K562 (cell line): ENCODE data around the gene SEC14L1. TPM values are rescaled to one million over a fixed set of nuclear protein-coding genes. Genes with fewer than 3 reads are reported as not detected.

ENCODE experiments used
- ATAC-seq: fragments of 200-7000 bp; cut with Tn5 transposase; 3 replicates; pipeline ENCODE4 v1.9.1; 2020; ENCODE audit warnings: moderate library complexity
- BruUV-seq: library from RNA; stranded (reverse); fragments of 400-500 nt; replicated peaks from 2 replicates; lab custom pipeline; 2021; lab: Mats Ljungman, UMichigan
- CTCF ChIA-PET: fragments of 300-600 bp; formaldehyde crosslinking; extraction: SDS; loops from one replicate; lab custom pipeline; 2021; ENCODE audit warnings: low intra/inter-chr PET ratio; lab: Yijun Ruan, JAX
- POLR2A ChIA-PET: fragments of 300-600, 350-650 bp; sonication (Branson Sonifier 250); formaldehyde crosslinking; extraction: SDS; loops from one replicate; lab custom pipeline; 2021; ENCODE audit warnings: antibody characterized with exemption, inconsistent platforms; lab: Yijun Ruan, JAX
- DNase-seq, 4 experiments: peaks; one replicate each; pipeline versions ENCODE4 v3.0.0 to v3.0.0-alpha.2; 2011 to 2018; ENCODE audit warnings: low spot score in 3 of 4, mixed read lengths in 3 of 4; ENCODE audit errors: extremely low read depth in 1 of 4
- FAIRE-seq: peaks from 2 replicates; lab custom pipeline; 2011; peaks lifted over from hg19 to GRCh38; lab: Jason Lieb, UNC
- H2AFZ ChIP-seq: 2 replicates; pipeline ENCODE4 v1.6.0; 2011; ENCODE audit warnings: low read depth, low read length, control low read depth, inconsistent platforms
- H3K27ac ChIP-seq: fragments of 200-600 bp; 3 replicates; pipeline ENCODE4 v1.8.0; 2011; ENCODE audit warnings: low read depth, mild to moderate bottlenecking, control low read depth, inconsistent platforms, low read length, moderate library complexity, mixed read lengths; ENCODE audit errors: extremely low read depth
- H3K27me3 ChIP-seq, 2 experiments: fragments of 300-600 bp in 1 of 2; 2 replicates in 1 of 2; 3 replicates in 1 of 2; pipeline versions ENCODE4 v1.6.0 to v1.8.0; 2011; ENCODE audit warnings: inconsistent platforms in 2 of 2, low read length in 2 of 2, mild to moderate bottlenecking in 1 of 2, mixed read lengths in 1 of 2, moderate library complexity in 1 of 2; ENCODE audit not compliant: control insufficient read depth in 2 of 2, insufficient read depth in 2 of 2
- H3K36me3 ChIP-seq: fragments of 300-600 bp; 3 replicates; pipeline ENCODE4 v1.8.0; 2011; ENCODE audit warnings: mild to moderate bottlenecking, low read length, inconsistent platforms; ENCODE audit not compliant: control insufficient read depth, insufficient read depth
- H3K4me1 ChIP-seq, 2 experiments: fragments of 200-600 bp in 1 of 2; replicated peaks in 1 of 2; 2 replicates in 1 of 2; 3 replicates in 1 of 2; pipeline versions ENCODE4 v1.5.1 to v1.8.0; 2011; ENCODE audit warnings: inconsistent platforms in 2 of 2, low read length in 2 of 2, mild to moderate bottlenecking in 1 of 2, mixed read lengths in 1 of 2, moderate library complexity in 1 of 2; ENCODE audit not compliant: control insufficient read depth in 2 of 2, insufficient read depth in 2 of 2
- H3K4me2 ChIP-seq: 2 replicates; pipeline ENCODE4 v1.6.1; 2011; ENCODE audit warnings: low read length, control low read depth, inconsistent platforms, mixed read lengths; ENCODE audit not compliant: insufficient read depth
- H3K4me3 ChIP-seq: fragments of 200-600 bp; sonication (generic), shearing (Covaris generic); 2 replicates; pipeline ENCODE4 v1.5.1; 2016; ENCODE audit warnings: control low read depth, inconsistent platforms
- H3K79me2 ChIP-seq: fragments of 200-600 bp; 3 replicates; pipeline ENCODE4 v1.8.0; 2011; ENCODE audit warnings: low read length, inconsistent platforms; ENCODE audit not compliant: control insufficient read depth, insufficient read depth
- H3K9ac ChIP-seq, 2 experiments: 2 replicates each; pipeline versions ENCODE4 v1.6.0 to v1.6.1; 2011; ENCODE audit warnings: low read depth in 2 of 2, low read length in 2 of 2, control low read depth in 1 of 2, inconsistent platforms in 1 of 2, mild to moderate bottlenecking in 1 of 2, mixed read lengths in 1 of 2; ENCODE audit not compliant: insufficient read depth in 1 of 2
- H3K9me1 ChIP-seq: one replicate; pipeline ENCODE4 v1.6.0; 2011; ENCODE audit warnings: inconsistent platforms, mild to moderate bottlenecking, low read length, moderate library complexity; ENCODE audit not compliant: control insufficient read depth, insufficient read depth
- H3K9me3 ChIP-seq: replicated peaks from 2 replicates; pipeline ENCODE4 v1.5.1; 2011; ENCODE audit warnings: low read depth, low read length, inconsistent platforms; ENCODE audit not compliant: control insufficient read depth, insufficient read depth
- H4K20me1 ChIP-seq: replicated peaks from 2 replicates; pipeline ENCODE4 v1.6.1; 2011; ENCODE audit warnings: low read length, inconsistent platforms, mixed read lengths; ENCODE audit not compliant: control insufficient read depth, insufficient read depth
- ARID1B ChIP-seq: fragments of 450-650 bp; IDR thresholded peaks from 2 replicates; pipeline ENCODE4 v1.6.1; 2016; ENCODE audit warnings: antibody characterized with exemption, mild to moderate bottlenecking, inconsistent platforms
- CBFA2T2 ChIP-seq: fragments of 450-650 bp; conservative IDR thresholded peaks from 2 replicates; pipeline ENCODE4 v1.6.1; 2017; ENCODE audit warnings: mild to moderate bottlenecking
- CBFA2T3 ChIP-seq: fragments of 450-650 bp; IDR thresholded peaks from 2 replicates; pipeline ENCODE4 v1.6.1; 2017
- CBX2 ChIP-seq: fragments of 200-600 bp; sonication (generic); IDR thresholded peaks from one replicate; pipeline ENCODE4 v1.6.1; 2012; ENCODE audit warnings: mild to moderate bottlenecking, low read length, inconsistent platforms; ENCODE audit not compliant: insufficient read depth, poor library complexity, severe bottlenecking
- CHD4 ChIP-seq: fragments of 200-600 bp; sonication (generic); IDR thresholded peaks from 3 replicates; pipeline ENCODE4 v1.6.1; 2012; ENCODE audit warnings: low read depth, mild to moderate bottlenecking, mixed read lengths, low read length, inconsistent platforms; ENCODE audit not compliant: insufficient read depth, insufficient replicate concordance, poor library complexity, severe bottlenecking
- CREM ChIP-seq: IDR thresholded peaks from 2 replicates; pipeline ENCODE4 v1.6.1; 2014; ENCODE audit warnings: antibody characterized with exemption, low read depth
- EGR1 ChIP-seq: fragments of 450-650 bp; conservative IDR thresholded peaks from 2 replicates; pipeline ENCODE4 v1.6.1; 2017; ENCODE audit warnings: mild to moderate bottlenecking
- EHMT2 ChIP-seq: fragments of 450-650 bp; IDR thresholded peaks from 2 replicates; pipeline ENCODE4 v1.6.1; 2018; ENCODE audit warnings: antibody characterized with exemption
- FOXK2 ChIP-seq, 2 experiments: fragments of 450-650 bp; IDR thresholded peaks in 1 of 2; conservative IDR thresholded peaks in 1 of 2; 2 replicates each; pipeline ENCODE4 v1.6.1; 2016; ENCODE audit warnings: low read depth in 2 of 2, mild to moderate bottlenecking in 1 of 2
- HDGF ChIP-seq: fragments of 450-650 bp; IDR thresholded peaks from 2 replicates; pipeline ENCODE4 v1.6.1; 2016
- KAT7 ChIP-seq: sonication (generic); formaldehyde crosslinking; IDR thresholded peaks from 2 replicates; pipeline ENCODE4 v1.8.0; 2022; ENCODE audit warnings: missing genetic modification reagents, mild to moderate bottlenecking, borderline replicate concordance
- KLF10 ChIP-seq: fragments of 250-450 bp; sonication (Bioruptor Pico); IDR thresholded peaks from 2 replicates; pipeline ENCODE4 v1.6.1; 2021; ENCODE audit warnings: matching md5 sums
- MEF2A ChIP-seq: IDR thresholded peaks from 2 replicates; pipeline ENCODE4 v1.6.1; 2011; ENCODE audit warnings: low read depth, mild to moderate bottlenecking, low read length, moderate library complexity; ENCODE audit not compliant: control insufficient read depth
- MEF2D ChIP-seq: conservative IDR thresholded peaks from 2 replicates; pipeline ENCODE4 v1.6.1; 2016; ENCODE audit warnings: low read depth, missing genetic modification characterization, missing compliant biosample characterization
- NCOR1 ChIP-seq: fragments of 450-650 bp; IDR thresholded peaks from 2 replicates; pipeline ENCODE4 v1.6.1; 2016; ENCODE audit warnings: mild to moderate bottlenecking, moderate library complexity
- PHB2 ChIP-seq: fragments of 450-650 bp; IDR thresholded peaks from 2 replicates; pipeline ENCODE4 v1.6.1; 2017; ENCODE audit warnings: low read depth
- POLR2H ChIP-seq: IDR thresholded peaks from 2 replicates; pipeline ENCODE4 v1.6.1; 2016; ENCODE audit warnings: missing genetic modification characterization, low read depth, mild to moderate bottlenecking, control low read depth, missing compliant biosample characterization, moderate library complexity
- RBM39 ChIP-seq: fragments of 200-400 bp; formaldehyde crosslinking; optimal IDR thresholded peaks from 2 replicates; pipeline ENCODE3; 2018; ENCODE audit warnings: low read depth, low read length
- SAFB ChIP-seq: fragments of 200-400 bp; formaldehyde crosslinking; IDR thresholded peaks from 2 replicates; pipeline ENCODE4 v1.6.1; 2017; ENCODE audit warnings: low read depth, low read length, borderline replicate concordance
- SMAD4 ChIP-seq: fragments of 250-450 bp; sonication (Bioruptor Pico); conservative IDR thresholded peaks from 2 replicates; pipeline ENCODE4 v1.8.0; 2021; ENCODE audit warnings: inconsistent platforms, mild to moderate bottlenecking, moderate library complexity
- TCF3 ChIP-seq: sonication (generic); formaldehyde crosslinking; IDR thresholded peaks from 2 replicates; pipeline ENCODE4 v1.4.0; 2020; ENCODE audit warnings: mild to moderate bottlenecking, missing genetic modification reagents
- ZKSCAN8 ChIP-seq: fragments of 200-800 bp; sonication (Bioruptor generic); IDR thresholded peaks from 2 replicates; pipeline ENCODE4 v1.6.1; 2016; ENCODE audit warnings: missing genetic modification characterization, missing compliant biosample characterization
- ZNF586 ChIP-seq: fragments of 450-650 bp; formaldehyde crosslinking; conservative IDR thresholded peaks from 2 replicates; pipeline ENCODE4 v1.4.0; 2020; ENCODE audit warnings: mild to moderate bottlenecking, moderate library complexity
- WGBS: fragments of 100-300 bp; shearing (Covaris generic); methylation state at CpG from one replicate; pipeline ENCODE4 v1.1.6; 2016; ENCODE audit warnings: low coverage, mixed read lengths; ENCODE audit not compliant: insufficient coverage; ENCODE audit errors: missing lambda C conversion rate; 5-methylcytosine and 5-hydroxymethylcytosine counted together
- in situ Hi-C: fragments of 300-500 bp; cut with MboI; formaldehyde crosslinking; loops from 4 replicates; pipeline ENCODE4 v1.15.0; 2018; ENCODE audit warnings: inconsistent platforms, mixed read lengths
- intact Hi-C: fragments of 100-400 bp; cut with micrococcal nuclease; formaldehyde crosslinking; loops from 2 replicates; pipeline ENCODE4 v1.14.2; 2022
- polyA plus RNA-seq, 8 experiments: library from polyadenylated mRNA; depleted of rRNA in 4 of 8; stranded (reverse) in 5 of 8; unstranded in 3 of 8; fragments of >200 nt; fragmentation: Nextera tagmentation in 2 of 8; fragmentation: Illumina TruSeq in 1 of 8; extraction: Ambion mirVana in 2 of 8; extraction: Trizol in 1 of 8; gene quantifications; 2 replicates each; pipeline versions ENCODE4 v1.2.1 to v1.2.3, GENCODE V29; 2011 to 2014; ENCODE audit warnings: inconsistent platforms in 1 of 8, missing spikeins in 1 of 8
- total RNA-seq, 7 experiments: library from RNA; depleted of rRNA in 6 of 7; stranded (reverse); fragments of >200 nt in 6 of 7; fragmentation: Illumina TruSeq in 2 of 7; extraction: Trizol in 2 of 7; gene quantifications; 2 replicates each; pipeline versions ENCODE4 v1.2.1 to v1.2.3, GENCODE V29; 2011 to 2021; ENCODE audit warnings: low replicate concordance in 1 of 7

SEC14L1 gene
- total and polyA plus RNA-seq, 9 of the 15 experiments (the other 6 are each of a cell fraction or from before 2014, with no cell fraction given), result 3.1 to 39.7 (median 15.2) TPM

DNA sequence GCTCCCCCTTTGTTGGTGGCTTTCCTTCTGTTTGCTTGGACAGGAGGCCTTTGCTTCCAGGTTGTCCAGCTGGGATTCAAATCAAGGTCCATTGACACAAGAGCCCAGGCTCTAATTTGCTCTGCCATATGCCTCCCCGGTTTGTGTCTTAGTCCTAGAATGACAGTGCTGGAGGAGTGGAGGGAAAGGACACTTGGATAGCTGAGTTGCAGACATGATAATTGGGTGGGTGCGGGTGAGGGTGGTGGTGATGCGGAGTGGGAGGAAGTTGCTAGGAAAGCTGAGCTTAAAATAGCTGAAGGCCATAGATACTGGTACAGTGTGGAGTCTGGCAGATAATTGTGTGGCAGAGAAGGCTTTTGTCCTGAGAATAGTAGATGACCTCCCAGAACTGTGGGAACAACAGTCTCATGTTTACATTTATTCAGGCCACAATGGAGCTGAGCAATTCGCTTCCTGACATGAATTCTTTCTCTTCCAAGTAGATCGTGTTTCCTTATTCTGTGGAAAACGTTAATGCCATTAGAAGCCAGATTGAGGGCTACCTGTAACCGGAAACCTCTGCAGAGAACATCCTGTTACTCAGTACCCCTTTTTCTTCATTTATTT lies 23.8 kb downstream of the SEC14L1 start:
- POLR2A ChIA-PET, result interaction anchor here (0.6 to 2.3 kb wide), 5 partner anchors 9 to 76 kb away, joined by 3 to 11 read pairs (median 4); no protein-coding TSS in a partner anchor
- CTCF ChIA-PET, result no interaction called here
- TF ChIP-seq RBM39 (no peak), ZKSCAN8 (CRISPR knock-in tag) (peak; percentile 27; the same call in 1 of the 2 replicates), KAT7 (CRISPR knock-in tag) (no peak), FOXK2 (conservative IDR thresholded peaks at IDR 0.05 in 1 of 2, IDR thresholded peaks at IDR 0.05 in 1 of 2; ENCODE audit: low read depth in 2 of 2) (peak in 1 of 2 experiments; percentile 47; a peak in 2 of 4 replicates), CHD4 (no peak), CBFA2T2 (0 out of 2 replicates have a peak, but pooled peaks have one; percentile 15), SAFB (no peak), CBFA2T3 (peak; percentile 67), MEF2D (peak; percentile 81), HDGF (peak; percentile 42; the same call in 1 of the 2 replicates), TCF3 (CRISPR knock-in tag) (peak; percentile 55; the same call in 1 of the 2 replicates), EHMT2 (0 out of 2 replicates have a peak, but pooled peaks have one; percentile 45), PHB2 (no peak), CREM (0 out of 2 replicates have a peak, but pooled peaks have one; percentile 7), POLR2H (tag) (no peak), CBX2 (no peak), EGR1 (peak; percentile 48), KLF10 (CRISPR knock-in tag) (no peak), NCOR1 (0 out of 2 replicates have a peak, but pooled peaks have one; percentile 46), SMAD4 (CRISPR knock-in tag) (peak; percentile 30; the same call in 1 of the 2 replicates), ZNF586 (CRISPR knock-in tag) (no peak), ARID1B (peak; percentile 31; the same call in 1 of the 2 replicates), MEF2A (peak; percentile 73; the same call in 1 of the 2 replicates)

More for the DNA sequence above, 23.8 kb downstream of the SEC14L1 start:
- BruUV-seq, result no TSS peak
- Histone ChIP-seq H4K20me1 (no peaks in the 10 kb centered on the region), H3K9me1 (no peaks in the 10 kb centered on the region), H3K27ac (peak overlapping the region; percentile 46; the same call in 2 of the 3 replicates), H3K27me3 (no peaks in the 10 kb centered on the region), H3K9ac (peak overlapping the region; percentile 5 to 27; a peak in 3 of 4 replicates), H3K36me3 (peaks cover 3% of the 10 kb centered on the region; the same call in 1 of the 3 replicates), H3K4me3 (no peak overlapping the region), H3K4me2 (peak overlapping the region; percentile 48), H3K9me3 (peaks cover 21% of the 10 kb centered on the region), H3K4me1 (peaks cover 27 to 47% of the 10 kb centered on the region in 2 experiments), H2AFZ (no peak overlapping the region), H3K79me2 (peaks cover 76% of the 10 kb centered on the region)
- peak; percentile 74 for FAIRE-seq
- peak in 2 of 4 experiments; percentile 28 to 62 for DNase-seq
- intact Hi-C loops, result no loop called here
- in situ Hi-C loops, result no loop called here
- 15% methylated on average over 7 of the region's 7 CpGs for WGBS
- peak; percentile 67 for ATAC-seq
